Calu3 (cell line): Measurements from ENCODE around the gene ZNF860. TPM values are rescaled to one million over a fixed set of nuclear protein-coding genes. Genes with fewer than 3 reads are reported as not detected.
A peak's percentile ranks its signal among the peaks of the same experiment; 100 is the strongest.

ENCODE experiments used
- BruUV-seq: library from RNA; stranded (reverse); fragments of 400-500 nt; replicated peaks from 2 replicates; lab custom pipeline; 2021; lab: Mats Ljungman, UMichigan
- CTCF ChIA-PET: fragments of 300-600 bp; sonication (Branson Sonifier 250); formaldehyde crosslinking; loops from one replicate; lab custom pipeline; 2022; ENCODE audit warnings: antibody characterized with exemption; lab: Charles Lee
- DNase-seq: peaks from one replicate; pipeline ENCODE4 v3.0.0; 2022
- H3K27ac Mint-ChIP-seq: one replicate; pipeline ENCODE4 v1.8.0; 2022; ENCODE audit warnings: mixed read lengths; ENCODE audit not compliant: unreplicated experiment
- H3K27me3 Mint-ChIP-seq: one replicate; pipeline ENCODE4 v1.8.0; 2022; ENCODE audit warnings: mixed read lengths; ENCODE audit not compliant: unreplicated experiment
- H3K36me3 Mint-ChIP-seq: one replicate; pipeline ENCODE4 v1.8.0; 2022; ENCODE audit warnings: mild to moderate bottlenecking, moderate library complexity, mixed read lengths; ENCODE audit not compliant: insufficient read depth, unreplicated experiment
- H3K4me1 Mint-ChIP-seq: one replicate; pipeline ENCODE4 v1.8.0; 2022; ENCODE audit warnings: mild to moderate bottlenecking, low read depth, mixed read lengths; ENCODE audit not compliant: unreplicated experiment
- H3K4me3 Mint-ChIP-seq: one replicate; pipeline ENCODE4 v1.8.0; 2022; ENCODE audit warnings: mild to moderate bottlenecking, low read depth, moderate library complexity, mixed read lengths; ENCODE audit not compliant: unreplicated experiment
- H3K9me3 Mint-ChIP-seq: one replicate; pipeline ENCODE4 v1.8.0; 2022; ENCODE audit warnings: low read depth, mixed read lengths; ENCODE audit not compliant: unreplicated experiment
- CTCF ChIP-seq: fragments of 200-600 bp; IDR thresholded peaks from one replicate; pipeline ENCODE4 v1.8.0; 2022; ENCODE audit warnings: antibody characterized with exemption; ENCODE audit not compliant: unreplicated experiment
- intact Hi-C: fragments of 100-400 bp; cut with micrococcal nuclease; formaldehyde crosslinking; loops from one replicate; pipeline ENCODE4 v1.10.0; 2022; ENCODE audit not compliant: unreplicated experiment
- total RNA-seq: library from RNA; stranded (reverse); gene quantifications from 2 replicates; pipeline ENCODE4 v1.2.3, GENCODE V29; 2022

ZNF860 gene
- total RNA-seq, 1 experiment from 2014 or later = 11.8 TPM

DNA sequence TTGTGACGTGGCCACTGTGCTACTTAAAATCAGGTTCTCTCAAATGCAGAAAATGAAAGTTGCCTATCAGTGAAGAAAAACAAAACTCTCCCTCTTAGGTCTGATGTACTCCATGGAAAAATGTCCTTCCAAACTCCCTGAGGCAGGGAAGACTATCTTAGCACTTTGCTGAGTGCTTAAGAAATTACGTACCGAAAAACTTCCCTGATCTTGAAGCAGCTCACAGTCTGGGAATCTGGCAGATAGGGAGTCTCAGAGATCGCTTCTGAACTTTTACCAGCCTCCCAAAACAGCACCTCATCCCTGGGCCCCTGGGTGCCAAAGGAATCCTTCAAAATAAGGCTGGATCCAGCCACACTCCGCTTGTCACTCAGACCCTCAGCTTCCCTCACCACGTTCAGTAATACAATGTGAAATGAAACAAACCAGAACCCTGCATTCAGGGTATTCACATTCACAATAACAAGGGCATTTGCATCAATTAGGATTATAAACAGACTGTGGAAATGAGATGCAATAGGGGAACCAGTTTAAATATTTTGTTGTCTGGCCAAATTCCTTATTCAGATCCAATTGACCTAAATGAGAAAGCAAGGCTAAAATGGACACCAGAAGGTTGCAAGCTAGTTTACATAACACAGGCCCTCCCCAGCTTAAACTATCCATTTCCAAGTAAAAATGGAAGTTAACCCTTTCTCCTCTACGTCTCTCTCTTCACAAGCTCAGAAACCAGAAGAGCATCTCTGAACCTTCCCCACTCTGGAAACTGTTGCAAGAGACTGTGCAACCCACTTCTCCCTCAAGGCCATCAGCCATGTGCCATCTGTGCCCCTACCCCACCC lies 21.4 kb upstream of the ZNF860 start:
- Mint-ChIP-seq H3K4me1 (peaks cover 40% of the 10 kb centered on the region), H3K27ac (peak overlapping the region; percentile 61), H3K9me3 (peaks cover 2% of the 10 kb centered on the region), H3K4me3 (no peak overlapping the region), H3K36me3 (peaks cover 17% of the 10 kb centered on the region), H3K27me3 (no peaks in the 10 kb centered on the region)
- CTCF ChIA-PET = interaction anchor here (1.1 kb wide), 1 partner anchor 13 kb away, joined by 3 read pairs; no protein-coding TSS in a partner anchor
- no peak for DNase-seq
- BruUV-seq = no TSS peak
- TF ChIP-seq CTCF = no peak
- intact Hi-C loops = no loop called here

GRCh38 chr3:31960793-31961431 lies 20.6 kb upstream of the ZNF860 start:
- TF ChIP-seq CTCF = no peak
- Mint-ChIP-seq H3K36me3 (peaks cover 17% of the 10 kb centered on the region), H3K4me1 (peaks cover 40% of the 10 kb centered on the region), H3K4me3 (no peak overlapping the region), H3K9me3 (no peaks in the 10 kb centered on the region), H3K27ac (peak overlapping the region; percentile 61), H3K27me3 (no peaks in the 10 kb centered on the region)
- CTCF ChIA-PET = interaction anchor here (0.5 to 1.1 kb wide), 8 partner anchors 9 to 310 kb away, joined by 3 to 16 read pairs (median 3); partner anchors contain the start of gene ZNF860
- no TSS peak for BruUV-seq
- peak; percentile 27 for DNase-seq
- intact Hi-C loops = no loop called here

- no peak for TF ChIP-seq CTCF
- H3K27me3 Mint-ChIP-seq = no peaks in the 10 kb centered on the region
- peaks cover 43% of the 10 kb centered on the region for H3K4me1 Mint-ChIP-seq
- CTCF ChIA-PET = no interaction called here
- H3K27ac Mint-ChIP-seq = peak overlapping the region; percentile 91
- H3K9me3 Mint-ChIP-seq = no peaks in the 10 kb centered on the region
- intact Hi-C loops = loop anchor here (2.0 kb wide), 1 partner anchor 14 kb away; no protein-coding TSS in a partner anchor
- peaks cover 17% of the 10 kb centered on the region for H3K36me3 Mint-ChIP-seq
- H3K4me3 Mint-ChIP-seq = peak overlapping the region; percentile 17
- BruUV-seq = no TSS peak
- peak; percentile 51 for DNase-seq
Observed at GRCh38 chr3:31962801-31963205, 18.7 kb upstream of the ZNF860 start.

- H3K27ac Mint-ChIP-seq = peak overlapping the region; percentile 90
- no TSS peak for BruUV-seq
- H3K4me3 Mint-ChIP-seq = peak overlapping the region; percentile 52
- no peak for DNase-seq
- peaks cover 27% of the 10 kb centered on the region for H3K36me3 Mint-ChIP-seq
- H3K9me3 Mint-ChIP-seq = no peaks in the 10 kb centered on the region
- TF ChIP-seq CTCF = no peak
- intact Hi-C loops = loop anchor here (5.0 kb wide), 1 partner anchor 60 kb away; no protein-coding TSS in a partner anchor
- no peaks in the 10 kb centered on the region for H3K27me3 Mint-ChIP-seq
- peaks cover 50% of the 10 kb centered on the region for H3K4me1 Mint-ChIP-seq
- CTCF ChIA-PET = interaction anchor here (0.7 kb wide), 1 partner anchor 347 kb away, joined by 3 read pairs; no protein-coding TSS in a partner anchor
Observed at GRCh38 chr3:31966978-31967591, 14.5 kb upstream of the ZNF860 start.
